NCI-H1694 treated with DMSO at 0.1 percent for 48 hours (cell line): ENCODE measurements around the gene STUB1.

Source experiments
- DNase-seq: peaks from one replicate; lab custom pipeline; 2025; lab: John Stamatoyannopoulos, UW

STUB1 gene

DNA sequence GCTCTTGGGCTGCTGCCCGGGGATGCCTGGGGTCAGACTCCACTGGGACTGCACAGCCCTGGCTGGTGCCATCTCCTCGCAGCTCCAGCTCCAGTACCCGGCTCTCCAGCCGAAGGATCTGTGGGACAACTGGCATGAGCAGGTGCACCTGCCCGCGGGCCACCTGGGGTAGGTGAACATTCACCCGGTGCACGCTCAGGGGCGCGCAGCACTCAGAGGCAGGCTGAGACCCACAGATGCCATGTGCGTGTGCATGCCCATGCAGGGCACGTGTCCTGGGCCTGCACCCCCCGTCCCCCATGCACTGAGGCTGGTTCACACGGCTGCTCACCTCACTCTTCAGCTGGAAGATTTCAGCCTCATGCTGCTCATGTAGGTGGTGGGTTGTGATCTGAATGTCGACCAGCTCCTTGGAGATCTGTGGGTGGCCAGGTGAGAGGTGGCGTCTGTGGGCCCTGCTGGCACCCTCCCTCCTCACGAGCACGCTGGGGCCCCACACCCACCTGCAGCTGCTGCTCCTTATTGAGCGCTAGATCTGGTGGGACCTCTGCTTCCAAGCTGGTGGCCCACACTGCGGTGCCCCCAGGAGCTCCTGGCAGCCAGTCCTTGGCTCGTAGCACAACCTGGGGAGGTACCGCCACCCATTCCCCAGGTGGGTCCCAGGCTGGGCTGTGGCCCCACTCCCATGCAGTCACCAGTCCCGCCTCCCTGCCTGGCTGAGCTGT lies 45.4 kb downstream of the STUB1 start:
- DNase-seq: no peak

DNA sequence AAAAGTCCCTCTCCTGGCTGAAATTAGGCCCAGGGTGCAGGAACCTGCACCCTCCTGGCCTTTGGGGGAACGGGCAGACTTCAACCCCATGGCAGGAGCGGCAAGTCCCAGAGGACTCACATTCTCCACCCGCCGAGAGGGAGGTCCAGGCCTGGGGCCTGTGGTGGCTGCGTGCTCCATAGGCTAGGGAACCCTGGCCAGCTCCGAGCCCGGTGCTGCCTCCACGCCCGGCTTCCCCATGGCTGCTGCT lies 45.9 kb downstream of the STUB1 start:
- no peak for DNase-seq

DNA sequence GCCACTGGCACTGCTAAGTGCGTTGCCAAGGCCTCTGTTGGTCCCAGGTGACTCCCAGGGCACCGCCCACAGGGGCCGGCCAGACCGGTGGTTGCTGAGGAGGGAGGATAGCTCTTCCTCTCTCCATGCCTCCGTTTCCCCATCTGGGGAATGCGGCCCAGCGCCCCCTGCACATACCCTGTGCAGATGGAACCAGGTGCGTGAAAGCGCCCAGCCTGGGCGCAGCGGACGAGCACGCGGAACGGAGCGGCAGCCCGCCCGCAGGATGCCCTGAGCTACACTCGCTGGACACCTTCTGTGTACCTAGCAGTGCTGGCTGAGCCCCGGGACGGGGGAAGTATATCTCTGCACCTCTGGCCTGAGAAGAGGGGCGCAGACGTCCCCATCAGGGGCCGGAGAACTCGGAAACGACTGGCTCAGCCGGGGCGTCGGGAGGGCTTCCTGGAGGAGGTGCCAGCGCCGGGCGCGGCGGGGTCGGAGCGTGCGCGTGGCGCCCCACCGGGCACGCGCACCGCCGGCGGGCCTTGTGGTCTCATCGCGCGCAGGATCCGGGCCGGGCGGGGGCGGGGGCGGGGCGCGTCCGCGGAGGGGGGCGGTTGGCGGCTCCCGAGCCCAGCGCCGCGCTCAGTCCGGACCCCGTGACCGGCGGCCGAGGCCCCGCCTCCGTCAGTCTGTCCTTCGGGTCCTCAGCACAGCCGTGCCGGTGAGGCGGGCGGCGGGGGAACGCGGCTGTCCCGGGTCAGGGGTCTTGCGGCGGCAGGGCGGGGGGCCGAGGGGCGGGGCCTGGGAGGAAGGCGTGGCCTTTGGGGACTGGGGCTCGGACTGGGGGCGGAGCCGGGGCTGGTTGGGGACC lies 46.5 kb downstream of the STUB1 start, which contains the start of the genes CCDC78 and HAGHL:
Gene CCDC78, minus strand, starts transcription at position 6 of the 853 bp plus-strand sequence. CDS start 76 bp downstream, outside the sequence.
Gene HAGHL, plus strand, starts transcription at position 669 of the 853 bp plus-strand sequence. CDS start 404 bp downstream, outside the sequence.
- no peak for DNase-seq

DNA sequence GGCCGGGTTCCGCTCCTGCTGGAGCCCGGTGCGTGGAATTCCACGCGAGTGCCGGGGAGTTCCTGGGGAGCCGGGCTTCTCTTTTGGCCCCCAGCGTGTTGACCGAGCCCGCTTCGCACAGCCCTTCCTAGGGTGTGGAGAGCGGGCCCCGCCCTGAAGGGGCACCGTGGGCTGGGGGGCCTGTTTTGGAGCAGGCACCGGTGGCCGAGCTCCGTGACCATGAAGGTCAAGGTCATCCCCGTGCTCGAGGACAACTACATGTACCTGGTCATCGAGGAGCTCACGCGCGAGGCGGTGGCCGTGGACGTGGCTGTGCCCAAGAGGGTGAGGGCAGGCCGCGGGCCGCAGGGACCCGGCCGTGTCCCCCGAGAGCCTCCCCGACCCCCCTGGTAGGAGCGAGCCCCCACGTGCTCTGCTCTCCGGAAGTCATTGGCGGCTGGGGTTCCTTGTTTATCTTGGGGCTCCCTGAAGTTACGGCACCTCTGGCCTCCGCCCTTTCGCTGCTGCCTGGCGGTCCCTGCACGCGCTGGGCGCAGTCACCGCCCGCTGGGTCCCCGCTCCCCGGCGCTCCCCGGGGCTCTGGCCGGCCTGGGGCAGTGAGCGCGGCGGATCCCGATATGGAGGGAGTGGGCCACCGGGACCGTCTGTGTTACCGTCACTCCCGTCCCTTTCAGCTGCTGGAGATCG lies 47.2 kb downstream of the STUB1 start:
- no peak for DNase-seq

DNA sequence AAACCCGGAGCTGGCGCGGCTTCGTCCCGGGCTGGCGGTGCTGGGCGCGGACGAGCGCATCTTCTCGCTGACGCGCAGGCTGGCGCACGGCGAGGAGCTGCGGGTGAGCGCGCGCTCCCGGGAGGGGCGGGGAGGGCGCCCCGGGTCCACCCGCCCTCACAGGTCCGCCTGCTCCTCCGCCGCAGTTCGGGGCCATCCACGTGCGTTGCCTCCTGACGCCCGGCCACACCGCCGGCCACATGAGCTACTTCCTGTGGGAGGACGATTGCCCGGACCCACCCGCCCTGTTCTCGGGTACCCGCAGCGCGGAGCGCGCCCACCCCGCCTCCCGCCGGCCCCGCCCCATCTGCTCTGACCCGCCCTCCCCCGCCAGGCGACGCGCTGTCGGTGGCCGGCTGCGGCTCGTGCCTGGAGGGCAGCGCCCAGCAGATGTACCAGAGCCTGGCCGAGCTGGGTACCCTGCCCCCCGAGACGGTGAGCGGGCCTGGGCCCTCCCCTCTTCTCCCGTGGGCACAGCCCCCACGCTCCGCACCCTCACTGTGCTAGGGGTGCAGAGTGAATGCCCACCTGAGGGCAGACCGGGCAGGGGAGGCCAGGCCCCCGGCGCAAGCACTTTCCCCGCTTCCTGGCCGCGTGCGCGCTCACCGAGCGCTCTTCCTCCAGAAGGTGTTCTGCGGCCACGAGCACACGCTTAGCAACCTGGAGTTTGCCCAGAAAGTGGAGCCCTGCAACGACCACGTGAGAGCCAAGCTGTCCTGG lies 48.1 kb downstream of the STUB1 start:
- DNase-seq: no peak

DNA sequence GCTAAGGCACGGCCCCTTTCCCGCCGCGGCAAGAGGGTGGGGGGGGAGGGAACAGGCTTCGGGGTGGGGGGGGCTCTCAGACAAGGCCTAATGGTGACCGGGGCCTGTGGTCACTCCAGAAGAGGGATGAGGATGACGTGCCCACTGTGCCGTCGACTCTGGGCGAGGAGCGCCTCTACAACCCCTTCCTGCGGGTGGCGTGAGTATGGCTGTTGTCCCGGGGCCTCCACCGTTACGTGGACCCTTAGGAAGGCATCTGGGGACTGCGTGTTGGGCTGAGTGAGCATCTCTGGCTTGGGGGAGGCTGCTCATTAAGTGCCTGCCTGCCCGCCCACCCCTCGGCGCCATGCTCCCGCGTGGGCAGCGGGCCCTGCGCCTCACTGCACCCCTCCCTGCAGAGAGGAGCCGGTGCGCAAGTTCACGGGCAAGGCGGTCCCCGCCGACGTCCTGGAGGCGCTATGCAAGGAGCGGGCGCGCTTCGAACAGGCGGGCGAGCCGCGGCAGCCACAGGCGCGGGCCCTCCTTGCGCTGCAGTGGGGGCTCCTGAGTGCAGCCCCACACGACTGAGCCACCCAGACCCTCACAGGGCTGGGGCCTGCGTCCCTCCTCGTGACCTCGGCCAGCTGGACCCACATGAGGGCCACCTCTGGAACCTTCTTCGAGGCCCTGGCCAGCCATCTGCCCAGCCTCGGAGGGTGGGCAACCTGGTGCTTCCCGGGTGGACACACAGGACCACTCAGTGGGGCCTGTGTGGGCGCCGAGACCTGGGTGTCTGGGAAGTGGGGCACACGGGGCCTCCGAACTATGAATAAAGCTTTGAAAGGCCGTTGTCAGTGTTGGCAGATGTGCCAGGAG lies 48.9 kb downstream of the STUB1 start:
- no peak for DNase-seq

DNA sequence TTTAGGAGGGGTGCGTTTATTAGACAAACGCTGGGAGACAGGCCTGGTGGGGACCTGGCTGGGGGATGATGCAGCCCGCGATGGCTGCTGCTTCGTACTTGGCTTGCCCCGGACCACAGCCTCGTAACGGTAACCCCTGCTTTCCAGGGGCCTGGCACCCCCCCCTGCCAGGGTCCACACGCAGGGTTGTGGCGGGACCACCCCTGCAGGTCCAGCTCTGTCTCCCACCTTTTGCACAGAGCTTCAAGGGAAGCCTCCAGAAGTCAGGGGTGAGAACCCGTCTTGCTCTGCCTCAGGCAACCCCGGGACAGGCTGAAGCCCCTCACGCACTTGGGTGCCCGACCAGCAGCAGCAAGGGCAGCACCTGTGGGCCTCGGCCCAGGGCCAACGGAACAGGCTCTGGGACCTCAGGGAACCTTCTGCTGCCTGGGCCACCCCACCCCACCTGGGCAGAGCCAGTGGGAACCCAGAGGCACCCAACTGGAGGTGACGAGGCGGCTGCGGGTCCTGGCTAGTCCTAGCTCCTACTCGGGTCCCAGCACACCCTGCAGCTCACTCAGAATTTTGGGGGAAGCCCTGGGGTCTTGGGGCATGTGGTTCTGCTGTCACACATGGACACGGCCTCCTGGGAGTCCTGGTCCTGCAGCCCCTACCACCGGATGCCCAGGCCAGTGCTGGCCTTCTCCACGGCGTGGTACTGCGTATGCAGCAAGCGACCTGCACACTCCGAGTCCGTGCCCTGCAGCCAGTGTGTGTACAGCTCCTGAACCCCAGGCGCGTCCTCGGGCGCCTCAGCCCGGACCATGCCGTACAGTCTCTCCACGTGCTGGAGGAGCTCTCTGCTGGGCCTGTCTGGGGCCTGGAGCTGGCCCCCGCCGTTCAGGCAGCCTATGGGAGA lies 49.8 kb downstream of the STUB1 start:
- no peak for DNase-seq

DNA sequence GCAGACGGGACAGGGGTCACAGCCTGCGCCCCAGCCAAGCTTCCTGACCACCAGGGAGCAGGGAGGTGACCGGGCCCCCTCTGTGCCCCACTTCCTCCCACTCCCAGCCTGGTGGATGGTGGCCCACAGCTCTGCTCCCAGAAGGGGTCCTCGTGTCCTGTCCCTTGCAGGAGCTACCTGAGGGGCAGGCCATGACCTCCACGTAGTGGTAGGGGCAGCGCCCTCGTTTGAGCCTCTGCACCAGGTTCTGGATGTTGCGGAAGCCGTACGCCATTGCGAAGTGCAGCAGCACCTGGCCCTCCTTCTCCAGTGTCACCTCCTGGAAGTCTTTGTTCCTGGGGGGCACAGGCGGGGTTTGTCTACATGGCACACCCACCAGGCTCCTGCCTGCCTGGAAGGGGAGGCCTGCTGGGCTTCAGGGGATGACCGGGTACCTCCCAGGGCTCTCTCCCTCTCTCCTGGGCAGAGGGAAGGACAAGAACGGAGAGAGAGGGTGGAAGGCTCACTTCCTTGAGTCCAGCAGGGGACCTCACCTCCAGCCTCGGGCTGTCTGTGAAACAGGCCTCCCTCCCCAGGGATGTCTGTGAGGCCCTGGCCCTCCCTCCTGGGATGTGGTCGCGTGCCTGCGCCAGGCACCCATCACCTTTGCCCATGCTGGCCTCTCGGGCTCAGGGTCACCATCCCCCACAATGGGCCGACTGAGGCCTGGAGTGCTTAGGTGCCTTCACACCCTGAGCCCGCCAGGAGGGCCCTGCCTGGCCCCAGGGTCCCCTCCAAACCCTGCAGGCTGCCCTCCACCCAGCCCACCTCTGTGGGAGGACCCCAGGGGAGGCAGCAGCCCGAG lies 50.7 kb downstream of the STUB1 start:
- DNase-seq: no peak

DNA sequence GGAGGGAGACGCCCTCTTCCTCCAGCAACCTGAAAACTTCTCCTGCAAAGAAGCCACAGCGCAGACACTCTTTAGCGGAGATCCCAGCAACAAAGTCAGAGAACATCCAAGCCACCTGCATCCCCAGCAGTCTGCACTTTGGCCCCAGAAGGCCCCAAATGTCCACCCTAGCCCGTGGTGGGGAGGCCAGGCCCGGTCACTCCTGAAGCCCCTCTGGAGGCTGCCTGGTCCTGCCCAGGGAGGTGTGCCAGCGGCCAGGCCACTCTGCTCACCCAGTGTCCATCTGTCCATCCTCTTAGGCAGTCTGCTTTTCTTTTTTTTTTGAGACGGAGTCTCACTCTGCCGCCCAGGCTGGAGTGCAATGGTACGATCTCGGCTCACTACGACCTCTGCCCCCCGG lies 52.1 kb downstream of the STUB1 start:
- DNase-seq: no peak
